ENCODE results near the gene SGCB.

GRCh38 chr4:51997647-51998046 lies 40.5 kb downstream of the SGCB start:
- TF ChIP-seq CTCF (IDR thresholded peaks at IDR 0.05) (no peak), POLR2A (IDR thresholded peaks at IDR 0.05) (no peak)
